GM23338 (cell line): ENCODE data around the gene CPT1C. TPM values are rescaled to one million over a fixed set of nuclear protein-coding genes. Genes with fewer than 3 reads are reported as not detected.

ENCODE experiments used
- ATAC-seq: fragments of 200-7000 bp; cut with Tn5 transposase; 3 replicates; pipeline ENCODE4 v1.9.1; 2020
- DNase-seq: peaks from one replicate; pipeline ENCODE4 v3.0.0-alpha.2; 2015; ENCODE audit warnings: low spot score
- H2AFZ ChIP-seq: fragments of 200-600 bp; sonication (generic); 2 replicates; pipeline ENCODE4 v1.8.0; 2016; ENCODE audit warnings: antibody characterized with exemption, mild to moderate bottlenecking, moderate library complexity
- H3F3A ChIP-seq: fragments of 200-600 bp; sonication (generic); replicated peaks from 2 replicates; pipeline ENCODE4 v1.8.0; 2017; ENCODE audit warnings: antibody characterized with exemption, mixed run types, low read depth
- H3K27ac ChIP-seq: fragments of 200-600 bp; sonication (generic); 2 replicates; pipeline ENCODE4 v1.6.1; 2016; ENCODE audit warnings: low read depth
- H3K27me3 ChIP-seq: fragments of 200-600 bp; sonication (generic); 2 replicates; pipeline ENCODE4 v1.8.0; 2016; ENCODE audit warnings: mild to moderate bottlenecking, mixed run types, moderate library complexity; ENCODE audit not compliant: insufficient read depth
- H3K36me3 ChIP-seq: fragments of 200-600 bp; sonication (generic); 2 replicates; pipeline ENCODE4 v1.8.0; 2016; ENCODE audit warnings: mild to moderate bottlenecking; ENCODE audit not compliant: insufficient read depth
- H3K4me1 ChIP-seq: fragments of 200-600 bp; sonication (generic); 2 replicates; pipeline ENCODE4 v1.8.0; 2016; ENCODE audit warnings: mild to moderate bottlenecking, moderate library complexity; ENCODE audit not compliant: insufficient read depth
- H3K4me2 ChIP-seq: fragments of 200-600 bp; sonication (generic); 2 replicates; pipeline ENCODE4 v1.7.1; 2017; ENCODE audit warnings: mixed run types
- H3K4me3 ChIP-seq: fragments of 200-600 bp; sonication (generic); 2 replicates; pipeline ENCODE4 v1.6.1; 2016; ENCODE audit warnings: mixed run types
- H3K79me2 ChIP-seq: fragments of 200-600 bp; sonication (generic); replicated peaks from 2 replicates; pipeline ENCODE4 v1.8.0; 2017; ENCODE audit warnings: mild to moderate bottlenecking; ENCODE audit not compliant: insufficient read depth
- H3K9me2 ChIP-seq: fragments of 200-600 bp; sonication (generic); 2 replicates; pipeline ENCODE4 v1.8.0; 2017; ENCODE audit not compliant: insufficient read depth
- H4K20me1 ChIP-seq: fragments of 200-600 bp; sonication (generic); replicated peaks from 2 replicates; pipeline ENCODE4 v1.8.0; 2017; ENCODE audit warnings: mild to moderate bottlenecking; ENCODE audit not compliant: insufficient read depth
- H3K27ac Mint-ChIP-seq: 2 replicates; pipeline ENCODE4 v1.8.0; 2020; ENCODE audit warnings: inconsistent platforms, mild to moderate bottlenecking, moderate library complexity, mixed read lengths
- H3K27me3 Mint-ChIP-seq: 3 replicates; pipeline ENCODE4 v1.8.0; 2022; ENCODE audit warnings: low read depth, mild to moderate bottlenecking, moderate library complexity, mixed read lengths, inconsistent platforms; ENCODE audit not compliant: insufficient read depth, poor library complexity
- H3K36me3 Mint-ChIP-seq: 3 replicates; pipeline ENCODE4 v1.8.0; 2021; ENCODE audit warnings: low read depth, mild to moderate bottlenecking, inconsistent platforms, moderate library complexity, mixed read lengths
- H3K4me1 Mint-ChIP-seq: 3 replicates; pipeline ENCODE4 v1.8.0; 2020; ENCODE audit warnings: mild to moderate bottlenecking, inconsistent platforms, mixed read lengths
- H3K4me3 Mint-ChIP-seq: 3 replicates; pipeline ENCODE4 v1.8.0; 2021; ENCODE audit warnings: moderate library complexity, mild to moderate bottlenecking, inconsistent platforms, mixed read lengths
- H3K9me3 Mint-ChIP-seq: 3 replicates; pipeline ENCODE4 v1.8.0; 2020; ENCODE audit warnings: moderate library complexity, mild to moderate bottlenecking, inconsistent platforms, mixed read lengths
- CREB1 ChIP-seq: fragments of 250-450 bp; sonication (Bioruptor Pico); IDR thresholded peaks from 2 replicates; pipeline ENCODE4 v1.5.0; 2020; ENCODE audit warnings: low read depth, mild to moderate bottlenecking, moderate library complexity
- ETS1 ChIP-seq: IDR thresholded peaks from 2 replicates; pipeline ENCODE4 v1.6.1; 2016; ENCODE audit warnings: antibody characterized with exemption
- EZH2 ChIP-seq: fragments of 200-600 bp; sonication (generic); IDR thresholded peaks from one replicate; pipeline ENCODE4 v1.8.0; 2017; ENCODE audit warnings: antibody characterized with exemption, mild to moderate bottlenecking, low read depth; ENCODE audit not compliant: unreplicated experiment
- EZH2phosphoT487 ChIP-seq: fragments of 200-600 bp; sonication (generic); IDR thresholded peaks from one replicate; pipeline ENCODE4 v1.8.1; 2018; ENCODE audit warnings: antibody characterized with exemption; ENCODE audit not compliant: unreplicated experiment
- JUNB ChIP-seq: IDR thresholded peaks from one replicate; pipeline ENCODE4 v1.6.1; 2016; ENCODE audit warnings: antibody characterized with exemption; ENCODE audit not compliant: unreplicated experiment
- NANOG ChIP-seq: IDR thresholded peaks from 2 replicates; pipeline ENCODE4 v1.6.1; 2016; ENCODE audit warnings: antibody characterized with exemption, borderline replicate concordance
- POLR2AphosphoS5 ChIP-seq: IDR thresholded peaks from 2 replicates; pipeline ENCODE4 v1.6.1; 2016; ENCODE audit warnings: antibody characterized with exemption, low read depth
- STAT1 ChIP-seq: IDR thresholded peaks from one replicate; pipeline ENCODE4 v1.6.1; 2016; ENCODE audit warnings: antibody characterized with exemption; ENCODE audit not compliant: unreplicated experiment
- ZNF114 ChIP-seq: fragments of 250-450 bp; sonication (Bioruptor Pico); IDR thresholded peaks from 2 replicates; pipeline ENCODE4 v1.5.0; 2020; ENCODE audit warnings: mild to moderate bottlenecking, moderate library complexity
- ZNF331 ChIP-seq: fragments of 250-450 bp; sonication (Bioruptor Pico); IDR thresholded peaks from 2 replicates; pipeline ENCODE4 v1.5.0; 2020; ENCODE audit warnings: low read depth, mild to moderate bottlenecking, moderate library complexity
- polyA plus RNA-seq: library from polyadenylated mRNA; unstranded; fragments of >200 nt; fragmentation: Nextera tagmentation; extraction: Ambion mirVana; gene quantifications from 2 replicates; pipeline ENCODE4 v1.2.1, GENCODE V29; 2016
- total RNA-seq: library from RNA; depleted of rRNA; stranded (reverse); fragments of >200 nt; shearing (Covaris generic); gene quantifications from 2 replicates; pipeline ENCODE4 v1.2.3, GENCODE V29; 2014
- TF ChIP-seq, protein P1 (sequence below): IDR thresholded peaks from one replicate; pipeline ENCODE4 v1.6.1; 2018; ENCODE audit warnings: antibody characterized with exemption; ENCODE audit not compliant: unreplicated experiment

Gene CPT1C
- total and polyA plus RNA-seq, 2 experiments from 2014 or later, result 63.4 to 77.3 TPM

GRCh38 chr19:49663224-49663623 lies 27.7 kb upstream of the CPT1C start:
- peaks cover 9% of the 10 kb centered on the region for H3K4me1 ChIP-seq
- no peak for TF ChIP-seq JUNB
- Mint-ChIP-seq H3K27me3 (peaks cover 29% of the 10 kb centered on the region), H3K36me3 (peaks cover 58% of the 10 kb centered on the region), H3K4me3 (peak overlapping the region; percentile 55), H3K4me1 (peaks cover 17% of the 10 kb centered on the region), H3K9me3 (peaks cover 16% of the 10 kb centered on the region), H3K27ac (no peak overlapping the region)
- H3K4me3 ChIP-seq, result no peak overlapping the region; the same call in 1 of the 2 replicates
- H3K36me3 ChIP-seq, result peaks cover 16% of the 10 kb centered on the region
- no peaks in the 10 kb centered on the region for H3K27me3 ChIP-seq
- DNase-seq (no peak), ATAC-seq (no peak)
- H2AFZ ChIP-seq, result no peak overlapping the region
- H3K4me2 ChIP-seq, result peak overlapping the region; percentile 99; the same call in 1 of the 2 replicates
- peaks cover 36% of the 10 kb centered on the region for H3K79me2 ChIP-seq
- H3F3A ChIP-seq, result peaks cover 29% of the 10 kb centered on the region
- H3K27ac ChIP-seq, result 0 out of 2 replicates have a peak overlapping the region, but pooled peaks have one; percentile 88
- H4K20me1 ChIP-seq, result peaks cover 22% of the 10 kb centered on the region
- no peaks in the 10 kb centered on the region for H3K9me2 ChIP-seq

- TF ChIP-seq CREB1 (CRISPR knock-in tag) (0 out of 2 replicates have a peak, but pooled peaks have one; percentile 34), POLR2AphosphoS5 (peak; percentile 87), ETS1 (peak; percentile 66), ZNF114 (CRISPR knock-in tag) (no peak), ZNF331 (no peak), STAT1 (no peak), JUNB (no peak)
- peaks cover 54% of the 10 kb centered on the region for H3K36me3 Mint-ChIP-seq
These were observed 26.5 kb upstream of the CPT1C start for GRCh38 chr19:49664171-49665035.

DNA sequence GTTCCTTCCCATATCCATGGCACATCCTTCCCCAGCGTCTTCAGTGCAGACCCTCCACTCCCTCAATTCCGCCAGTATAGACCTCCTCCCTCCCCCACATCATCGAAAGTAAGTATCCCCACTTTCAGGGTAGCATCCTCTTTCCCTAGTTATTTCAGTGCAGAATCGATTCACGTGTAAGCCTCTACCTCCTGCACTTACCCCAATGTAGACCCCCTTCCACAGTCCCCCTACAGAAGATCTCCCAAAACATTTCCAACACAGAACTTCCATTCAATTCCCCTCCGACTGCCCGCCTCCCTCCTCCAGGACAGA lies 25.9 kb upstream of the CPT1C start:
- Mint-ChIP-seq H3K27me3 (peaks cover 24% of the 10 kb centered on the region), H3K9me3 (peaks cover 8% of the 10 kb centered on the region), H3K4me3 (peak overlapping the region; percentile 98), H3K36me3 (peaks cover 54% of the 10 kb centered on the region), H3K27ac (peak overlapping the region; percentile 95), H3K4me1 (peaks cover 17% of the 10 kb centered on the region)
- ATAC-seq (peak; percentile 7), DNase-seq (no peak)
- Histone ChIP-seq H3K27ac (peak overlapping the region; percentile 96), H2AFZ (peak overlapping the region; percentile 53; the same call in 1 of the 2 replicates), H3F3A (peaks cover 31% of the 10 kb centered on the region), H3K36me3 (peaks cover 24% of the 10 kb centered on the region), H3K27me3 (no peaks in the 10 kb centered on the region), H3K4me2 (peak overlapping the region; percentile 99), H4K20me1 (peaks cover 28% of the 10 kb centered on the region), H3K9me2 (no peaks in the 10 kb centered on the region), H3K4me1 (peaks cover 9% of the 10 kb centered on the region), H3K4me3 (peak overlapping the region; percentile 70), H3K79me2 (peaks cover 36% of the 10 kb centered on the region)
- TF ChIP-seq STAT1, result no peak
- TF ChIP-seq ZNF114 (CRISPR knock-in tag), result no peak
- no peak for TF ChIP-seq EZH2phosphoT487
- TF ChIP-seq CREB1 (CRISPR knock-in tag), result no peak
- TF ChIP-seq POLR2AphosphoS5, result no peak
- no peak for TF ChIP-seq NANOG
- no peak for TF ChIP-seq EZH2
- TF ChIP-seq, protein P1, sequence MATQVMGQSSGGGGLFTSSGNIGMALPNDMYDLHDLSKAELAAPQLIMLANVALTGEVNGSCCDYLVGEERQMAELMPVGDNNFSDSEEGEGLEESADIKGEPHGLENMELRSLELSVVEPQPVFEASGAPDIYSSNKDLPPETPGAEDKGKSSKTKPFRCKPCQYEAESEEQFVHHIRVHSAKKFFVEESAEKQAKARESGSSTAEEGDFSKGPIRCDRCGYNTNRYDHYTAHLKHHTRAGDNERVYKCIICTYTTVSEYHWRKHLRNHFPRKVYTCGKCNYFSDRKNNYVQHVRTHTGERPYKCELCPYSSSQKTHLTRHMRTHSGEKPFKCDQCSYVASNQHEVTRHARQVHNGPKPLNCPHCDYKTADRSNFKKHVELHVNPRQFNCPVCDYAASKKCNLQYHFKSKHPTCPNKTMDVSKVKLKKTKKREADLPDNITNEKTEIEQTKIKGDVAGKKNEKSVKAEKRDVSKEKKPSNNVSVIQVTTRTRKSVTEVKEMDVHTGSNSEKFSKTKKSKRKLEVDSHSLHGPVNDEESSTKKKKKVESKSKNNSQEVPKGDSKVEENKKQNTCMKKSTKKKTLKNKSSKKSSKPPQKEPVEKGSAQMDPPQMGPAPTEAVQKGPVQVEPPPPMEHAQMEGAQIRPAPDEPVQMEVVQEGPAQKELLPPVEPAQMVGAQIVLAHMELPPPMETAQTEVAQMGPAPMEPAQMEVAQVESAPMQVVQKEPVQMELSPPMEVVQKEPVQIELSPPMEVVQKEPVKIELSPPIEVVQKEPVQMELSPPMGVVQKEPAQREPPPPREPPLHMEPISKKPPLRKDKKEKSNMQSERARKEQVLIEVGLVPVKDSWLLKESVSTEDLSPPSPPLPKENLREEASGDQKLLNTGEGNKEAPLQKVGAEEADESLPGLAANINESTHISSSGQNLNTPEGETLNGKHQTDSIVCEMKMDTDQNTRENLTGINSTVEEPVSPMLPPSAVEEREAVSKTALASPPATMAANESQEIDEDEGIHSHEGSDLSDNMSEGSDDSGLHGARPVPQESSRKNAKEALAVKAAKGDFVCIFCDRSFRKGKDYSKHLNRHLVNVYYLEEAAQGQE, result no peak
- no peak for TF ChIP-seq ZNF331
- TF ChIP-seq JUNB, result no peak
- TF ChIP-seq ETS1, result no peak

More at GRCh38 chr19:49664171-49665035, 26.5 kb upstream of the CPT1C start:
- ATAC-seq (peak; percentile 66), DNase-seq (peak; percentile 98)
- Mint-ChIP-seq H3K4me1 (peaks cover 17% of the 10 kb centered on the region), H3K4me3 (peak overlapping the region; percentile 98), H3K9me3 (peaks cover 13% of the 10 kb centered on the region), H3K27me3 (peaks cover 26% of the 10 kb centered on the region), H3K27ac (peak overlapping the region; percentile 98)
- Histone ChIP-seq H3F3A (peaks cover 26% of the 10 kb centered on the region), H3K9me2 (no peaks in the 10 kb centered on the region), H3K27me3 (no peaks in the 10 kb centered on the region), H4K20me1 (peaks cover 25% of the 10 kb centered on the region), H3K36me3 (peaks cover 24% of the 10 kb centered on the region), H3K27ac (peak overlapping the region; percentile 96), H3K4me3 (peak overlapping the region; percentile 70), H2AFZ (no peak overlapping the region), H3K4me2 (peak overlapping the region; percentile 99), H3K79me2 (peaks cover 36% of the 10 kb centered on the region), H3K4me1 (peaks cover 9% of the 10 kb centered on the region)
